Forelimb muscle (tissue), 1 donor: ENCODE results near the gene FRMD4A. TPM values are rescaled to one million over a fixed set of nuclear protein-coding genes. Genes with fewer than 3 reads are reported as not detected.

Experiments
- DNase-seq: peaks from one replicate; pipeline ENCODE4 v3.0.0-alpha.2; 2013; ENCODE audit warnings: low read depth
- polyA plus RNA-seq: library from polyadenylated mRNA; unstranded; fragments of 120-200 nt; gene quantifications from one replicate; pipeline ENCODE4 v1.2.1, GENCODE V29; 2013; ENCODE audit not compliant: insufficient read length

Gene FRMD4A
- polyA plus RNA-seq, 1 donor, result 36.3 TPM

DNA sequence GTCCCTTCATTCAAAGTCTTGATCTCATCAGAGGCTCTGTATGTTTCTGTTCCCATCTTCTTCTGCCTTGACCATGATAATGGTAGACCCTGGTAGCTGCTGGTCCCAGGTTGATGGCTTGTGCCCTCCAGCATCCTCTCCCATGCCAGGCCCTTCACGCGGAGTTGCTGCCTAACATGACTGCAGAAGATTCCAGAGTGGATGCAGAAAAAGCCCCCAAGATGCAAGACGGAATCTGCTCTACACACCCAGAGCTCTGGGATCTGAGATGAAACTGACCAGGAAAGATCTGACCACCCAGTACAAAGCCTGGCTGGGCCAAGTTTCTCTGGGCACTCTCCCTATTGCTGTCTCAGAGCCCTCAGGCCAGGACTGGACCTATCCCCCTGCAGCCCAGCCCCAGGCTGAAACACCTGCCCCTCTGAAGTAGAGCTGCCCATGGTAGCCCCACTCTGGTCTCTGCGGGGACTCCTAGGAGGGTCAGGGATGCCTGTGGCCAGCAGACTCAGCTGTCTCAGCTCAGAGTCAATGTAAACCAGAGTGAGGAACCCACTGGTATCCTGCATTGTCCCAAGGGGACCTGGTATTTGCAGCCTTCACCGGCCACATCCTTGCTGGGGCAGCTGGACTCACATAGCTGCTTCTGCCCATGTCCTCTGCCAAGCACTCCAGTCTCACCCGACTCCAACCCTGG lies 9.5 kb upstream of the FRMD4A start:
- no peak for DNase-seq

DNA sequence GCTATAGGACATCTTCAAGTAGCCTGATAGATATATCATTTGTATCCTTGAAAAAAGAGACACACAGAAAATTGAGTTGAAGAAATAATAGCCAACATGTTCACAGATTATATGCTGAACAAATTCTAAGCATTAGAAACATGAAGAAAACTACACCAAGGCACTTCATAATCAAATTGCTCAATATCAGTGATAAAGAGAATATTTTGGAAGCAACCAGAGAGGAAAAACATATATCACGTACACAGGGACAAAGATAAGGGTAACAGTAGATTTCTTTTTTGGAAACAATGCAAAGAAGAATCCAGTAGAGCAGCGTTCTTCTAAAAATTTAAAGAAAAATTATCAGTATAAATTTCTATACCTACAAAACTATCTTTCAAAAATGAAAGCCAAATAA lies 6.0 kb upstream of the FRMD4A start:
- DNase-seq, result no peak

DNA sequence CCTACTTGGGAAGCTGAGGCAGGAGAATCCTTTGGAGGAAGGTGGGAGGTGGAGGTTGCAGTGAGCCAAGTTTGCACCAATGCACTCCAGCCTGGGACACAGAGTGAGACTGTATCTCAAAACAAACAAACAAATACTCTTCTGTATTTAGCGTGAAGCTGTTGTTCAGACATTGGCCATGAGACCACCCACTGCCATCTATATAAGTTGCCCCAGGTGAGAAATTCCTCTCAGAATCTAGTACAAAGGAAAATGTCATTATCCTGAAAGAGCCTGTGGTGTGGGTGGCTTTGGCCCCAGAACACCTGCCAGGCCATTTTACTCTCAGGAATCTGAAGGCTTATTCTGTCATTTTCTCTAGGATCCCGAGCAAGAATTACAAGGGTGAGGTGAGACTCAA lies 4.0 kb upstream of the FRMD4A start:
- no peak for DNase-seq

DNA sequence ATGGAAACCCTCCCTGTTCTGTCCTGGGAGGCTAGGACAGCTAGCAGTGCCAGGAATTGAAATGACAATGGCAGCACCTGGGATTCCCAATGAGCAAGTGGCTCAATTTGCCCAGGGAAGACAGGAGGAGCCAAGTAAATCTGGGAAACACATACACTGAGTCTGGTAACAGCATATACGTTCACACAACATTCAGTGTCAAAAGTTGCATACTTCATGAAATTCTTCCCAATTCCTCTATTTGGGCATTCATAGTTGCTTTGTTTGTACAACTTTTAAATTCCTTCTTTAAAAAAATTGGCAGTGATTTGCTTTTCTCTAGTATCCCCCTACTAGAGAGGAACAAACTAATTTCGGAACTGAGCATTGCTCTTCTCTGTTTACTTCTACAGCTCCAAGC lies 2.9 kb upstream of the FRMD4A start:
- DNase-seq, result no peak

GRCh38 chr10:14332903-14333302 lies 2.2 kb upstream of the FRMD4A start:
- DNase-seq, result no peak

DNA sequence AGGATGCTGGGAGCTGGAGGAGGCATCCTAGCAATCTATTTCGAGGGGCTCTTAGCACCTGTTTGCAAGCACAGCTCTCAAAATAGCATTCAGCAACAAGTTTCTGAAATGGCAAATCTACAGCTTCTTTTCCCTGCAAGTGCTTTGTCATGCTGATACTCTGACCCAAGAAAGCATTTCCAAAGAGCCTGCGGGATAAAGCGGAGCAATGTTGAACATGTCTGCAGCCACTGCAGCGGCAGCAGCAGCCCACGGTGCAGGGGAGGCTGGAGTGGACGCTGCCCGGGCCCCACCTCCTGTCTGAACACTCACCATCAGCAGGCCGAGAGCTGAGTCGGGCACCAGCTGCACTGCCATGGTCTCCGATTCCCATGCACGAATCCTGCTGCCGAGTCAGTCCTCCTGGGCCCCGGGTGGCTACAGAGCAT lies 964 bp downstream of the FRMD4A start:
- no peak for DNase-seq

- DNase-seq, result no peak
Measured at GRCh38 chr10:14328881-14329672, 1.6 kb downstream of the FRMD4A start.

GRCh38 chr10:14327527-14327926 lies 3.2 kb downstream of the FRMD4A start:
- no peak for DNase-seq

DNA sequence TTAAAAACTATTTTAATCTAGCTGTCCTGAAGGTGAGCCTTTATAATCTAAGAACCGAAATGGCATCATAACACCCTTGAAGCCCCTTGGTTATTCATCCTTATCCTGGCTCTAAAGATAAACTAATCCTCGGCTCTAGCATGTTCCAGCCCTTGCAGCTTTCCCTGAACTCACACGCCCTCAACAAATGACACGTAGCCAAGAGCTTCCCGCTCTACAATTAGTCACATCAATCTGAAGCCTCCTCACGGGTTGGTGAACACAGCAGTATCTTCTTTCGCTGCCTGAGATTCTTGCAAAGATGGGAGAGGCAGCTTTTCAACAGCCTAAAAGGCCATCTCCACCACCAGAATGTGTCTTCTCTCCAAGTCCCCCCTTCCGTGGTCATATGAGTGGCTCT lies 4.1 kb downstream of the FRMD4A start:
- DNase-seq, result no peak

GRCh38 chr10:14325325-14325955 lies 5.3 kb downstream of the FRMD4A start:
- DNase-seq, result no peak

DNA sequence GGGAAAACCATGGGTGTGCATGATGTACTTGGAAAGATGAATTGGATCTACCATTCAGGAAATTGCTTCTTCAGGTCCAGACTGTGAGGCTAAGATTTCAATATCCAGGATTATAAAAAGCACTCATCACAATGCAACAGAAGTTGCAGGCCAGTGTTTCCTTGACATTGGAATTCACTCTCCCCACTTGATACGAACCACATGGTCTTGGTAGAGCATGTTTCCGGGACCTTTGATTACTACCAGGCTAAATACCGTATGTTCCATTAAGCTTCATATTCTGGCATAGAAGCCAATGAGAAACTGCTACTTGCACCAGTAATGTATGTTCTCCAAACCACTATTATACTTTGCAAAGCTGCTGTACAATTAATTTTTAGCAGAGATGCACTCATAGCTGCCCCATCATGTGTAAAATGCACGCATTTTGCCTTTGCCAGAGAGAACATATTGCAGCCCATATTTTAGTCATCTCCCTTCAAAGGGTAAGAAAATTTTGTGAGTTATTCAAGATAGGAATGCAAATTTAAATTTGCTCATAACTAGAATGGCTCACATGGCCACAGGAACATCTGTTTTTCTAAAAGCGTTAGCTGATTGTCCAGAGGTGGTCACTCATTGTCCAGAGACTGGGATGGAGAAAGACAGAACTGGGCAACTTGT lies 8.1 kb downstream of the FRMD4A start:
- no peak for DNase-seq

GRCh38 chr10:14318007-14318406 lies 12.7 kb downstream of the FRMD4A start:
- DNase-seq, result no peak

DNA sequence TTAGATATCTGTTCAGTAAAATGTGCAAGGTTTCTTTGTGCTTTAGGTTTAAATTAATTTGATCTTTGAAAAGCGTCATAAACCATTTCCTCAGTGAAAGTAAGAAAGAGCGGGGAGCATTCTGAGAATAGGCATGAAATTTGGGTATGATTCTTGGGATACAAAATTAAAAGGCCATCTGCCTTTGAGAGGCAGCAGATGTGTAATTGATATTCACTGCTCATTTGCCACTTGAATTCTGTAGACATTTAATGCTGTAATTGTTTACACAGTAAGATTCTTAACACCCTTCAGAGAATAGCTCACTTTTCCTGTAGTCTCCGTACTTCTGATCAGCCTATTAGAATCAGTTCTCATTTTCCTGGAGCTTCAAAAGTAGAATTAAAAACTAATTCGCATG lies 18.7 kb downstream of the FRMD4A start:
- DNase-seq, result no peak

DNA sequence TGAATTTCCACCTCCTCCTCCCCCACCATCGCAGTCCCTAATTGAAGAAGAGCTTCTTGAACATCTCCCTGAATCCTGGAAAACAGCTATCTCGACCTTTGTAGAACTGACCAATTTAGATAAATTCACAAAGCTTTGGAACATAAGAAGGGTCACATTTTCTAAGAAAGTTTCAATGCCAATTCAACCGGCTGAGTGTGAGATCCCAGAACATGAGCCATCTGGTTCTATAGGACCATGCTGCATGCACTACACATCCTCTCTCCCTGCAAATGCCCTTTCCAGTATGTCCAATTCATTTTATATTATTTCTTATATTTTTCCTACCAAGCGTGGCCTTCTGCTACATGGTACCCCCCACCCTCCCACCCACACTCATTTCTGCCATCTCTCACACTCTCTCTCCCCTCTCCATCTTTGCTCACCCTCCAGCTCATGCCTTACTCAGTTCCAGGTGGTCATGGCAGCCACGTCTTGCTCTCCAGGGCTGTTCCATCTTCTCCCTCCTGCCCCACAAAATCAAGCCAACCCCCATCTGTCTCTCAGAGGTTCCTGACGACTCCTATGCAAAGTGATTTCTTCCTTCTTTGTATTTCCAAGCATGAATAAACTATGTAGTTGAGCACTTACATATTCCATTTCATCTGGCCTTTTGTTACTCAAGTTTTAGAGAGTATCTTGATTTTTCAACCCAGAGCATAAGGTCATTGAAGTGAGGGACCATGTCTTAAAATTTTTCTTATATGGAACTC lies 19.3 kb downstream of the FRMD4A start:
- no peak for DNase-seq

DNA sequence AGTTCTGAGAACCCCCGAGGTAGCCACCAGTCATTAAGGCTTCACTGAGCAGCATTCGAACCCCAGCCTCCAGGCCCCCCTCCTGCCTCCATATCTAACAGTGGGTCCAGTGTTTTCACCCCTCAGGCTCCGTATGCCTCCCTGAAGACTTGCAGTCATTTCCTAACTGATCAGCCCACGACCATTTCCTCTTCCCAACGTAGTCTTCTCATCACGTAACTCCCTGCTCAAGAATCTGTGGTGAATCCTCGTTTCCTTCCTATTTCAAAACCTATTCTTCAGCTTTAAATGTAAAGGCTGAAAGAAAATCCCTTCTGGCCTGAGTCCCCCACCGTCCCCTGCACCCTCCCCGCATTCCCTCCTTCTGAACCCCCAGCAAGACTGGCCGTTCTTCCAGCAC lies 21.1 kb downstream of the FRMD4A start:
- DNase-seq, result no peak

- no peak for DNase-seq
Measured at GRCh38 chr10:14306190-14306589, 24.5 kb downstream of the FRMD4A start.

DNA sequence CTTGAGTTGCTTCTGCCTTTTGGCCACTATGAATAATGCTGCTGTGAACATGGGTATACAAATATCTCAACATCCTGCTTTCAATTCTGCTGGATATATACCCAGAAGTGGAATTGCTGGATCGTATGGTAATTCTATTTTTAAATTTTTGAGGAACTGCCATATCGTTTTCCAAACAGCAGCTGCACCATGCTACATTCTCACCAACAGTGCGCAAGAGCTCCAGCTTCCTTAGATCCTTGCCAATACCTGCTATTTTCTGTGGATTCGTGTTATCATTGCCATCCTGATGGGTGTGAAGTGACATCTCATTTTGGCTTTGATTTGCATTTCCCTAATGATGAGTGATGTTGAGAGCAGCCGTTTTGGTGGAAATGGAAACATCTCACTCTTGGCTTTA lies 26.7 kb downstream of the FRMD4A start:
- no peak for DNase-seq

DNA sequence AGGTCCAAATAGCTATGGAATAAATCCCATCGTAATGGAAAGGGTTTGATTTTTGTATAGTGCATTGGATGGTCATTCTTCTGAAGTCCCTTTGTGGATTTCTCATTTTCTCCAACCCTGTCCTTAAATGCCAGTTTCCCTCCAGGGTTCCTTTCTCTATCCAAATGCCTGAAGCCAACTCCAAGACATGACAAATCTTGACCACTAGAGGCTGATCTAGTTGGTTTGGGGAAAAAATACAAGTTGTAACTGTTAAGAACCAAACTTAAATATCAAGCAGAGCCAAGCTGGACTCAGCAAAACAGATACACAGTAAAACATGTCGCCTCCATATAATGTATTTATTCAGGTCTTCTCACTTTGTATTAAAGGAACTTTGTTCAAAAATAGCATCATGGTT lies 28.7 kb downstream of the FRMD4A start:
- no peak for DNase-seq

DNA sequence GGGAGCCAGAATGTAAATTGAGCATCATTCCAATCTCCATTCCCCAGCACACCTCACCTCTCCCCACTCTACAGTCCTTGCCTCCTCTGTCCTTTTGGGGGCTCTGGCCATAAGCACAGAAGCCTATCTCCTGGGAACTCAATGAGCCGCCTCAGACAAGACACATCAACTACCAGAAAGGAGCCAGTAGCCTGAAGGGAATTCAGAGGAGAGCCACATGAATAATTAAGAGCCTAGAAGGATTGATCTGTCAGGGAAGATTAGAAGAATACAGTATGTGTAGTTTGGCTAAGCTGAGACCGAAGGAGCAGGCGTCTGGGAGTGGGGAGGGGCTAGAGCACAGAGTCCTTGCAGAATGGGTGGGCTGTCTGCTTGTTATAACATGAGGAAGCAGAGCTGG lies 31.2 kb downstream of the FRMD4A start:
- DNase-seq, result no peak

- no peak for DNase-seq
Measured at GRCh38 chr10:14296065-14296709, 34.5 kb downstream of the FRMD4A start.
